ENCODE results near the gene FAM181A. TPM values are rescaled to one million over a fixed set of nuclear protein-coding genes. Genes with fewer than 3 reads are reported as not detected.

FAM181A gene
- total and polyA plus RNA-seq, 2 of the 4 experiments (the other 2 are of a cell fraction) = not detected

GRCh38 chr14:93954516-93954830, 27.3 kb downstream of the FAM181A start:
- Histone ChIP-seq H3K9me3 (ENCODE audit: control insufficient read depth, insufficient read depth, low read length) (no peaks in the 10 kb centered on the region), H3K18ac (ENCODE audit: low read depth, low read length) (no peak overlapping the region), H3K56ac (ENCODE audit: extremely low read depth, insufficient read depth, low read length) (no peak overlapping the region), H2BK5ac (ENCODE audit: low read depth, low read length, poor library complexity, severe bottlenecking) (no peak overlapping the region), H3K14ac (replicated peaks; ENCODE audit: low read depth, low read length) (no peak overlapping the region), H3K4me1 (ENCODE audit: control insufficient read depth, insufficient read depth, low read length) (peaks cover 6% of the 10 kb centered on the region), H3K79me1 (ENCODE audit: low read depth in 1 of 2, low read length in 2 of 2) (no peaks in the 10 kb centered on the region), H3K27ac (ENCODE audit: insufficient read depth, low read length) (no peak overlapping the region), H4K91ac (ENCODE audit: insufficient read depth, low read depth, low read length) (no peak overlapping the region), H3K4ac (ENCODE audit: low read depth, low read length) (no peak overlapping the region), H3K4me2 (ENCODE audit: low read depth, low read length) (no peak overlapping the region), H4K5ac (ENCODE audit: low read depth, low read length) (no peak overlapping the region), H3K23ac (ENCODE audit: low read depth, low read length) (no peak overlapping the region), H3K9me1 (ENCODE audit: insufficient read depth, low read length) (peaks cover 10% of the 10 kb centered on the region; the same call in 1 of the 2 replicates), H4K20me1 (ENCODE audit: insufficient read depth, low read length) (no peaks in the 10 kb centered on the region), H2BK15ac (ENCODE audit: low read depth, low read length) (no peak overlapping the region), H3K9ac (ENCODE audit: low read depth, low read length) (no peak overlapping the region), H2BK120ac (ENCODE audit: low read depth, low read length) (no peak overlapping the region), H2AK9ac (replicated peaks; ENCODE audit: low read depth, low read length, poor library complexity) (no peak overlapping the region), H4K8ac (ENCODE audit: low read depth in 2 of 2, low read length in 2 of 2) (no peak overlapping the region), H2AFZ (replicated peaks; ENCODE audit: low read length, poor library complexity) (no peak overlapping the region), H2AK5ac (ENCODE audit: low read depth, low read length) (no peak overlapping the region), H3K4me3 (ENCODE audit: insufficient read depth, low read depth, low read length) (no peak overlapping the region), H2BK20ac (ENCODE audit: low read depth, low read length) (no peak overlapping the region), H3K36me3 (ENCODE audit: control insufficient read depth, insufficient read depth, low read length) (no peaks in the 10 kb centered on the region), H3K27me3 (ENCODE audit: control insufficient read depth, insufficient read depth, low read length) (peaks cover 2% of the 10 kb centered on the region; the same call in 1 of the 2 replicates)
- ChIA-PET POLR2A (ENCODE audit: unreplicated experiment) (no interaction called here), CTCF (no interaction called here)
- WGBS, 2 experiments (ENCODE audit: extremely low coverage in 2 of 2, insufficient read length in 1 of 2) = no CpG with 5 or more reads among the region's 4 CpGs
- no TSS peak for BruUV-seq (replicated peaks)
- ATAC-seq (ENCODE audit: low read depth) (no peak), DNase-seq (no peak)
- TF ChIP-seq MAFK (IDR thresholded peaks at IDR 0.05; ENCODE audit: low read depth, low read length) (no peak), CHD1 (IDR thresholded peaks at IDR 0.05; ENCODE audit: low read depth, low read length) (no peak), USF2 (IDR thresholded peaks at IDR 0.05; ENCODE audit: low read depth, low read length) (no peak), CEBPB (IDR thresholded peaks at IDR 0.05; ENCODE audit: low read depth, low read length) (no peak)
- TF ChIP-seq, protein P1, sequence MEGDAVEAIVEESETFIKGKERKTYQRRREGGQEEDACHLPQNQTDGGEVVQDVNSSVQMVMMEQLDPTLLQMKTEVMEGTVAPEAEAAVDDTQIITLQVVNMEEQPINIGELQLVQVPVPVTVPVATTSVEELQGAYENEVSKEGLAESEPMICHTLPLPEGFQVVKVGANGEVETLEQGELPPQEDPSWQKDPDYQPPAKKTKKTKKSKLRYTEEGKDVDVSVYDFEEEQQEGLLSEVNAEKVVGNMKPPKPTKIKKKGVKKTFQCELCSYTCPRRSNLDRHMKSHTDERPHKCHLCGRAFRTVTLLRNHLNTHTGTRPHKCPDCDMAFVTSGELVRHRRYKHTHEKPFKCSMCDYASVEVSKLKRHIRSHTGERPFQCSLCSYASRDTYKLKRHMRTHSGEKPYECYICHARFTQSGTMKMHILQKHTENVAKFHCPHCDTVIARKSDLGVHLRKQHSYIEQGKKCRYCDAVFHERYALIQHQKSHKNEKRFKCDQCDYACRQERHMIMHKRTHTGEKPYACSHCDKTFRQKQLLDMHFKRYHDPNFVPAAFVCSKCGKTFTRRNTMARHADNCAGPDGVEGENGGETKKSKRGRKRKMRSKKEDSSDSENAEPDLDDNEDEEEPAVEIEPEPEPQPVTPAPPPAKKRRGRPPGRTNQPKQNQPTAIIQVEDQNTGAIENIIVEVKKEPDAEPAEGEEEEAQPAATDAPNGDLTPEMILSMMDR (conservative IDR thresholded peaks at IDR 0.05; ENCODE audit: low read depth, low read length) = no peak
- dilution Hi-C loops (cut with HindIII; ENCODE audit: low sequenced_read_pairs, unreplicated experiment) (no loop called here), intact Hi-C loops (cut with micrococcal nuclease) (no loop called here), in situ Hi-C loops (cut with MboI; ENCODE audit: low sequenced_read_pairs) (no loop called here)
